GM18502 (cell line): ENCODE measurements around the gene SHANK1.

Source experiments
- ATAC-seq: cut with Tn5 transposase; IDR thresholded peaks from one replicate; pipeline ENCODE4 v1.9.1; 2021; ENCODE audit warnings: mild to moderate bottlenecking; ENCODE audit not compliant: unreplicated experiment, poor library complexity

The SHANK1 gene

DNA sequence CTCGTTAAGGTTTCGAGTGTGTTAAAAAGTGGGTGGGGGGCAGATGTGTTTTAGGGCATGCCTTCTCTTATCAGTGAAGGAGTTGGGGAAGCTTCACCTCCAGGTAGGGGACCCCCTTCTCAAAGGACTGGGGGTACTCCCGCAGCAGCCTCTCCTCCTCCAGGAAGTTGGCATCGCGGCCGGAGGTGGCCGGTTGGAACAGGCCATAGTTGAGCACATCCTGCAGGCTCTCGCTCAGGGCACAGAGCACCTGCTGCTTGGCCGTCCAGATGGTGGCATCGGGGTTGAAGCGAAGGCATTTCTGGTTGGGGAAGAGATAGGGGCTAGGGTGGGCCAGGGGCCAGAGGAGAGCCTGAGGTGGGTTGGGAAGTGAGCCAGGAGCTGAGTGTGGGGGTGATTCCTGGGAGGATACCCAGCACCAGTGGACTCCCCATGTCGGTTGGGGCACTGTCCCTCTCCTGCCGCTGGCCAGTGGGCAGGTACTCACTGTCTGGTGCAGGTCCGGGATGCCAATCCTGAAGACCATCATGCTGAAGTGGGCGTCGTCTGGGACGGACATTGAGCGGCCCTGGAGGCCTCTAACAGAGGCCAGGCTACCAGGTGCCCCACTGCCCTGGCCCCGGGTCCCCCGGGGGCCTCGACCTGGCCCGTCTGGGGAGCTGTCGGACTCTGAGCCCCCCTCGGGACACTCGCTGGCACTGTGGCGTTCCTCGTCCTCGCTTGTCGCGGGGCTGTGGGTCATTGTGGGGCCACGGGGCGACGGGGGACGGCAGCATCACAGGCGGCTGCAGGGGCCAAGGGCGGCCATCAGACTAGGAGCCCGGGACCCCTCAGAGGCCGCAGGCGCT lies 3.2 kb downstream of the SHANK1 start:
- ATAC-seq: no peak

- ATAC-seq: no peak
Observed at GRCh38 chr19:50713556-50714236, 5.9 kb downstream of the SHANK1 start.

DNA sequence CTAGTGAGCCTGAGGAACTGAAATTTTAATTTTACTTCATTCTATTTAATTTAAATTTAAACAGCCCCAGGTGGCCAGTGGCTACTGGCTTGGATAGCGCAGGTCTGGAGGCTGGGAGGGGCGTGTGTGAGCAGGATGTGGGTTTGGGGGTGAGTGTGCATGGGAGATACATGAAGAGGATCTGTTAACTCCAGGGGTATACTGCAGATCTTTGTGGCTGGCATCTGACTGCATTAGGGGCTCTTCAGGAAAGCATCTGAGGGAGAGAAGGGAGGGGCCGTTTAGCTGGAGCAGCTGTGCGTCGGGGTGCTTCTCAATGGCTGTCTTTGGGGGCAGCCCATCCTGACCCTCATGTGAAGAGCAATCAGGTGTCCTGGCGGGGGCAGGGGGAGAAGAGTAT lies 6.8 kb downstream of the SHANK1 start:
- ATAC-seq: no peak

GRCh38 chr19:50711805-50712204 lies 7.8 kb downstream of the SHANK1 start:
- no peak for ATAC-seq

DNA sequence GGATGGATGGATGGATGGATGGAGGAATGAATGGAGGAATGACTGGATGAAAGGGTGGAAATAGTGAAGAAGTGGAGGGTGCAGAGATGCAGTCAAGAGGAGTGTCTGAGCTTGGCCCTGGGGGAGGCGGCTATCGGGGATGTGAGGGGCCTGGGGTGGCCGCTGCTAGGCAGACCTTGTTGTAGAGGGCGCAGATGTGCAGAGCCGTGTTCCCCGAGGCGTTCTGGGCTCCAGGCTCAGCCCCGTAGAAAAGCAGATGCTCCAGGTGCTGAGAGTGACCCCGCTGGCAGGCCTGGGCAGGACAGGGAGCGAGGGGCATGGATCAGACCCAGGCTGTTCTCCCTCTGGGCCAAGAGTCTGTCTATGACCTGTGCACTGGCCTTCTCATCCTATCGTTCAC lies 8.4 kb downstream of the SHANK1 start:
- no peak for ATAC-seq

GRCh38 chr19:50710612-50711011 lies 9.0 kb downstream of the SHANK1 start:
- no peak for ATAC-seq

GRCh38 chr19:50710094-50710493 lies 9.5 kb downstream of the SHANK1 start:
- no peak for ATAC-seq

GRCh38 chr19:50708179-50708879 lies 11.3 kb downstream of the SHANK1 start:
- ATAC-seq: no peak

DNA sequence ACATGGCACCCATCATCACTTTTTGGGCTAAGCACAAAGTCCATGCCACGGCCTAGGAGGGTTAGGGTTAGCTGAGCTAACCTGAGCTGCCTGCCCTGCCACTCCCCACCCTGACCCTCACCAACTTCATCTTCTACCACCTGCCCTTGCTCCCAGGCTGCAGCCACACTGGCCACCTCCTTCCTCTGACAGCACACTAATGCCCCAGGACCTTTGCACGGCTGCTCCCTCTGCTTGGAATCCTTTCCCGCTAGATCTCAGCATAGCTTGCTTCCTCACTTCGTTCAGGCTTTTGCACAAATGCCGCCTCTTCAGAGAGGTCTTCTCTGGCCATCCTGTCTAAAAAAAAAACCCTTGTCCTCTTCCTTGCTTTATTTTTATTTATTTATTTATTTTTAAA lies 13.2 kb downstream of the SHANK1 start:
- no peak for ATAC-seq

- ATAC-seq: no peak
Observed at GRCh38 chr19:50705422-50706019, 14.1 kb downstream of the SHANK1 start.

DNA sequence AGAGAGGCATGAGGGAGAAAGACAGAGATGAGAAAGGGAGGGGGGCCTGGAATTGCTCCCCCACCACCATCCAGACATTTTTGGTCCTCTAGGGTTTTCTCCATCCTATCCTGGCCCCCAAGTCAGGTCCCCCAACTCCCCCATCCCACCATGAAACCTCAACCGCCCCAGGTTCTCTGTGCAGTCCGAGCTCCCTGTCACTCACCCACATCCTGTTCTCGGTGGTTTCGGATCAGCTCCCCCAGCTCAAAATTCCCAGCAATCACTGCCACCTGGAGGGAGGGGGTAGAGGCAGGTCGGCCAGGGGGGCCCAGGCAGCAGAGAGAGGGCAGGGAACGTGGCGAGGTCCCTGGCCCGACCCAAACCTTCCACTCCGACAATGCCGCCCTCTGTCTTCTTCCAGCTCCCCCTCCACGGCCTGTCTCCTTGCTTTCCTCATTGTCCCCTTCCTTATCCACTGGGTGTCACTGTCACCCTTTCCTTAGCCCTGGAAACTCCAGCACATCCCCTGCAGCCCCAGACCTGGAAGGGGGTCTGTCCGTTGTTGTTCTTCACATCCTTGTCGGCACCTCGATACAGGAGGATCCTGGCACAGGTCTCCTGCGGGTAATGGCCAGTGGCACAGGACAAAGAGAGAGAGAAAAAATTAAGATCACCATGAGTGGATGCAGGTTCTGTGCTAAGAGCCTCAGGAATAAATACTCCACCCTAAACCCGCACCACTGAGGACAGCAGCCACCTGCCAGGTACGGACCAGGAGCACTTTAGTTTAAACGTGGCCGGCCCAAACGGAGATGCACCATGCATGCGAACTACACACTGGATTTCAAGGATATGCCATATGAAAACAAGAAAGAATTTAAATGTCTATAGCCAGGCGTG lies 15.4 kb downstream of the SHANK1 start:
- ATAC-seq: no peak

- no peak for ATAC-seq
Observed at GRCh38 chr19:50702871-50703829, 16.5 kb downstream of the SHANK1 start.

GRCh38 chr19:50702158-50702870 lies 17.3 kb downstream of the SHANK1 start:
- ATAC-seq: no peak

- ATAC-seq: no peak
Observed at GRCh38 chr19:50701367-50701985, 18.1 kb downstream of the SHANK1 start.

DNA sequence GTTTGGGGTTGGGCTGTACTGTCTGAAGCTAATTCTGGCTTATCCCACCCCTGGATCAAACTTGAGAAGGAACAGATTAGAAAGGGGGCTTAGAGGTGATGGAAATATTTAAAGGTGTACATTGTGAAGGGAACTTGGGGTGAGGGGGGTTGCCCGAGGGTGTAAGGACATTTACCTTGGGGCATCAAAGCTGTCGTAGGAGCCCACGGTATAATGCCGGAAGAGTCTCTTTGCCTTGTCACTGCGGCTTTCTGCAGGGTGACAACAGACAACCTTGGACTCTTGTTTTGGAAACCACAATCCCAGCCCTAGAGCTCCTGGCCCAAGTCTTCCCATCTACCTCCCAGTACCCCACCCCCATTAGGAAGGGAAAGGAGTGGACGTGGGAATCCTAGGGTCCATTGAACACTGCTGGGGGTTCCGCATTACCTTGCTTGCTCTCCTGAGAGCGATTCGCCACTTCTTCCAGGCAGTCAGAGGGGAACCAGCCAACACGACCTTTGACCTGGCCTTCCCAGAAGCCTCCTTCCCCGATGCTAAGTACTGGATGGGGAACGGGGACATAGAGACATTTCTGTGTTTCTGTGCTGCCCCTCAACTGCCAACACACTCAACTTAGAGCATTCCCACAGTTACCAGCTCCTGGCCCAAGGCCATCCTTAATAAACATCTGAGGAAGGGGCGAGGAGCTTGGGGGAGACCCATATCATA lies 22.0 kb downstream of the SHANK1 start:
- no peak for ATAC-seq

DNA sequence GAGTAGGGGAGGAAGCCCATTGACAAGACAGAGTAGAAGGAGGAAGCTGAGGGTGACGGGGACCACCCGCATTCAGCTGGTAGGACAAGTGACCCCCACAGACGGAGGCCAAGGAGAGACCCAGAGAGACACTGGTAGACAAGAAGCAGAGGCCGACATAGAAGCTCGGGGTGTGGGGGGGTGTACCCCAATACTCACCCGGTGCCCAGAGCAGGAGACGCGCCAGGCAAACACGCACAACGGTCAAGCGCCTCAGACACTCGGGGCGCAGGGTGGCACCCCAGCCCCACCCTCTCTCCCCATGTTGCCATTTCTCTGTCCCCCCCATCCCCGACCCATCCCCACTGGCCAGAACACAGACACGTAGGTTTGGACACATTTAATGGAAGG lies 23.5 kb downstream of the SHANK1 start:
- ATAC-seq: no peak
